SK-N-MC (cell line): Measurements from ENCODE around the gene LINC00237.

Source experiments
- DNase-seq: peaks from one replicate; pipeline ENCODE4 v3.0.0-alpha.2; 2011; ENCODE audit warnings: low read depth, low spot score
- H3K27ac ChIP-seq: fragments of 200-600 bp; sonication (generic); 2 replicates; pipeline ENCODE4 v1.5.1; 2016; ENCODE audit warnings: mixed run types
- H3K36me3 ChIP-seq: fragments of 200-600 bp; sonication (generic); 2 replicates; pipeline ENCODE4 v1.6.1; 2017; ENCODE audit warnings: antibody characterized with exemption, low read length, mixed read lengths; ENCODE audit not compliant: insufficient read depth
- H3K4me3 ChIP-seq: fragments of 200-600 bp; sonication (generic); 2 replicates; pipeline ENCODE4 v1.5.1; 2016
- H3K9ac ChIP-seq: fragments of 200-600 bp; sonication (generic); 2 replicates; pipeline ENCODE4 v1.8.0; 2017; ENCODE audit warnings: mixed run types, mixed read lengths; ENCODE audit not compliant: insufficient read length
- H3K9me3 ChIP-seq: fragments of 200-600 bp; sonication (generic); 2 replicates; pipeline ENCODE4 v1.6.1; 2017; ENCODE audit warnings: low read depth, mild to moderate bottlenecking, antibody characterized with exemption, low read length, moderate library complexity, mixed read lengths
- EZH2 ChIP-seq: fragments of 200-600 bp; sonication (generic); IDR thresholded peaks from one replicate; pipeline ENCODE4 v1.6.1; 2017; ENCODE audit warnings: antibody characterized with exemption
- FOXP2 ChIP-seq: optimal IDR thresholded peaks from 2 replicates; pipeline ENCODE3; 2011; ENCODE audit warnings: mild to moderate bottlenecking, moderate library complexity; ENCODE audit not compliant: insufficient read depth; ENCODE audit errors: extremely low read length, control extremely low read depth
- POLR2AphosphoS5 ChIP-seq: IDR thresholded peaks from 2 replicates; pipeline ENCODE4 v1.6.1; 2012; ENCODE audit warnings: mild to moderate bottlenecking, low read depth, low read length, borderline replicate concordance

The LINC00237 gene

GRCh38 chr20:21103582-21104465 lies 2.3 kb downstream of the LINC00237 start:
- TF ChIP-seq FOXP2 (no peak), POLR2AphosphoS5 (no peak), EZH2 (no peak)
- no peak overlapping the region for H3K27ac ChIP-seq
- H3K36me3 ChIP-seq = no peaks in the 10 kb centered on the region
- no peak for DNase-seq
- no peaks in the 10 kb centered on the region for H3K9me3 ChIP-seq
- H3K9ac ChIP-seq = no peak overlapping the region
- H3K4me3 ChIP-seq = no peak overlapping the region

GRCh38 chr20:21102603-21103311 lies 3.4 kb downstream of the LINC00237 start:
- H3K4me3 ChIP-seq = no peak overlapping the region
- TF ChIP-seq EZH2 (no peak), POLR2AphosphoS5 (no peak), FOXP2 (no peak)
- DNase-seq = no peak
- no peaks in the 10 kb centered on the region for H3K36me3 ChIP-seq
- no peak overlapping the region for H3K27ac ChIP-seq
- H3K9ac ChIP-seq = no peak overlapping the region
- no peaks in the 10 kb centered on the region for H3K9me3 ChIP-seq

GRCh38 chr20:21101932-21102575 lies 4.1 kb downstream of the LINC00237 start:
- H3K9ac ChIP-seq = no peak overlapping the region
- no peak for DNase-seq
- no peak for TF ChIP-seq FOXP2
- no peak; the same call in 1 of the 2 replicates for TF ChIP-seq POLR2AphosphoS5
- no peak for TF ChIP-seq EZH2
- no peak overlapping the region for H3K4me3 ChIP-seq
- no peaks in the 10 kb centered on the region for H3K36me3 ChIP-seq
- H3K27ac ChIP-seq = no peak overlapping the region
- no peaks in the 10 kb centered on the region for H3K9me3 ChIP-seq

- no peak for TF ChIP-seq POLR2AphosphoS5
- no peak for TF ChIP-seq FOXP2
- TF ChIP-seq EZH2 = no peak
- no peaks in the 10 kb centered on the region for H3K9me3 ChIP-seq
- H3K9ac ChIP-seq = no peak overlapping the region
- H3K36me3 ChIP-seq = no peaks in the 10 kb centered on the region
- DNase-seq = no peak
- no peak overlapping the region for H3K27ac ChIP-seq
- no peak overlapping the region for H3K4me3 ChIP-seq
Measured at GRCh38 chr20:21101453-21101931, 4.7 kb downstream of the LINC00237 start.

GRCh38 chr20:21100578-21101452 lies 5.3 kb downstream of the LINC00237 start:
- TF ChIP-seq FOXP2 = no peak
- TF ChIP-seq POLR2AphosphoS5 = no peak
- TF ChIP-seq EZH2 = no peak
- DNase-seq = no peak
- H3K4me3 ChIP-seq = no peak overlapping the region
- H3K27ac ChIP-seq = no peak overlapping the region
- H3K9me3 ChIP-seq = no peaks in the 10 kb centered on the region
- no peak overlapping the region for H3K9ac ChIP-seq
- H3K36me3 ChIP-seq = no peaks in the 10 kb centered on the region

GRCh38 chr20:21099751-21100577 lies 6.2 kb downstream of the LINC00237 start:
- Histone ChIP-seq H3K27ac (no peak overlapping the region), H3K4me3 (no peak overlapping the region), H3K9ac (no peak overlapping the region), H3K36me3 (no peaks in the 10 kb centered on the region), H3K9me3 (no peaks in the 10 kb centered on the region)
- TF ChIP-seq POLR2AphosphoS5 = no peak
- TF ChIP-seq FOXP2 = no peak
- TF ChIP-seq EZH2 = no peak
- DNase-seq = no peak
